Tibial nerve (tissue), 3 donors: ENCODE data around the gene GAK.

ENCODE experiments used
- CTCF ChIP-seq, 5 experiments: fragments of 200-600 bp in 3 of 5; fragments of 450-650 bp in 2 of 5; sonication (generic) in 3 of 5; IDR thresholded peaks; one replicate each; pipeline ENCODE4 v1.5.1; 2016 to 2019; ENCODE audit warnings: antibody characterized with exemption in 5 of 5, mild to moderate bottlenecking in 3 of 5, moderate library complexity in 2 of 5
- POLR2A ChIP-seq, 2 donors: fragments of 450-650 bp; IDR thresholded peaks; one replicate each; pipeline ENCODE4 v1.6.1; 2017; ENCODE audit warnings: antibody characterized with exemption in 2 of 2, mild to moderate bottlenecking in 2 of 2, moderate library complexity in 2 of 2

- TF ChIP-seq CTCF (IDR thresholded peaks at IDR 0.05) (no peak), POLR2A (IDR thresholded peaks at IDR 0.05) (no peak)
These were observed 118.2 kb downstream of the GAK start for GRCh38 chr4:813900-814299.
